ENCODE results near the gene PTPA. TPM values are rescaled to one million over a fixed set of nuclear protein-coding genes. Genes with fewer than 3 reads are reported as not detected.

PTPA gene
- total RNA-seq, 4 donors from 2014 or later, result 58.7 to 100 (median 71.6) TPM

DNA sequence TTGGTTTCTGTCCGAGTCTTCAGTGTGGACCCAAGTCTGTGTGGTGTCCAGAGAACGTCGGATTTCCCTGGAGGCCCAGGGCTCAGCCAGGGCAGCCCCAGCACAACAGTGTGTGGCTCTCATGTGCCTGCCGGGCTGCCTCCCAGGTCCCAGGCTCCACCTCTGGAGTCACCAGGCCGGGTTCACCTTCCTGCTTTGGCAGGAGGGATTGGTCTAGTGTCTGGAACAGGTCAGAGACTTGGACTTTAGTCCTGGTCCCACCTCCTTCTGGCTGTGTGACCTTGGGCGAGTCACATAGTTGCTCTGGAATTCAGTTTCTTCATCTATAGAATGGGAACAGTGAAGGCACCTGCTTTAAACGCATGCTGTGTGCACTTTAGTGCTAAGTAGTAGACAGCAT lies 27.1 kb upstream of the PTPA start:
- no peaks in the 10 kb centered on the region for H3K27me3 ChIP-seq
- H3K9me3 ChIP-seq, result no peaks in the 10 kb centered on the region
- peaks cover 0 to 31% (median 10%) of the 10 kb centered on the region in 3 donors for H3K4me1 ChIP-seq
- 100% methylated on average over 2 of the region's 7 CpGs; no CpG with 5 or more reads in 1 of the 2 donors for WGBS, 2 donors (ENCODE audit: low coverage in 1 of 2)
- ATAC-seq, result no peak
- H3K4me3 ChIP-seq, result no peak overlapping the region
- TF ChIP-seq POLR2AphosphoS5 (IDR thresholded peaks at IDR 0.05) (no peak), EP300 (IDR thresholded peaks at IDR 0.05) (no peak), POLR2A (IDR thresholded peaks at IDR 0.05) (no peak)
- TF ChIP-seq, protein P1, sequence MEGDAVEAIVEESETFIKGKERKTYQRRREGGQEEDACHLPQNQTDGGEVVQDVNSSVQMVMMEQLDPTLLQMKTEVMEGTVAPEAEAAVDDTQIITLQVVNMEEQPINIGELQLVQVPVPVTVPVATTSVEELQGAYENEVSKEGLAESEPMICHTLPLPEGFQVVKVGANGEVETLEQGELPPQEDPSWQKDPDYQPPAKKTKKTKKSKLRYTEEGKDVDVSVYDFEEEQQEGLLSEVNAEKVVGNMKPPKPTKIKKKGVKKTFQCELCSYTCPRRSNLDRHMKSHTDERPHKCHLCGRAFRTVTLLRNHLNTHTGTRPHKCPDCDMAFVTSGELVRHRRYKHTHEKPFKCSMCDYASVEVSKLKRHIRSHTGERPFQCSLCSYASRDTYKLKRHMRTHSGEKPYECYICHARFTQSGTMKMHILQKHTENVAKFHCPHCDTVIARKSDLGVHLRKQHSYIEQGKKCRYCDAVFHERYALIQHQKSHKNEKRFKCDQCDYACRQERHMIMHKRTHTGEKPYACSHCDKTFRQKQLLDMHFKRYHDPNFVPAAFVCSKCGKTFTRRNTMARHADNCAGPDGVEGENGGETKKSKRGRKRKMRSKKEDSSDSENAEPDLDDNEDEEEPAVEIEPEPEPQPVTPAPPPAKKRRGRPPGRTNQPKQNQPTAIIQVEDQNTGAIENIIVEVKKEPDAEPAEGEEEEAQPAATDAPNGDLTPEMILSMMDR (IDR thresholded peaks at IDR 0.05), result no peak
- peaks cover 0 to 47% of the 10 kb centered on the region in 2 donors for H3K36me3 ChIP-seq
- H3K27ac ChIP-seq, result no peak overlapping the region

DNA sequence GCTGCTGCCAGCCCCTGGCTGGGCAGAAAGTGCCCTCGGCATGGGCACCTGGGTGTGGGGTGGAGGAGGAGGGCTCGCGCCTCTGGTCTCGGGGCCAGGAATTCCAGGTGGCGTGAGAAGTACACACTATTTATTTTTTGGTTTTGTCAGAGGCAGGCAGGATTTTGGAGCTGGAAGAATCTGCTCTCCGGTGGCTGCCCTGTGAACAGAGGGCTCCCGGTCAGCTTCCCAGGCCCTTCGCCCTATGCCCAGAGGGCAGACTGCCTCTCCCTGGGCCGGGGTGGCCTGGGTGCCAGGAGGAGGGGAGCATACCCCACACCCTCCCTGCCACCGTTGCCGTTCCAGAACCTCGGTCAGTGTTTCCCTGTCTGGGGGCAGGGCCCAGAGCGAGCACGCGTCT lies 22.0 kb upstream of the PTPA start:
- WGBS, 2 donors (ENCODE audit: low coverage in 1 of 2), result 87% methylated on average over 13 of the region's 15 CpGs; no CpG with 5 or more reads in 1 of the 2 donors
- H3K27ac ChIP-seq, result no peak overlapping the region
- TF ChIP-seq POLR2AphosphoS5 (IDR thresholded peaks at IDR 0.05), result no peak
- TF ChIP-seq, protein P1 (IDR thresholded peaks at IDR 0.05), result no peak
- TF ChIP-seq POLR2A (IDR thresholded peaks at IDR 0.05), result no peak
- no peak for TF ChIP-seq EP300 (IDR thresholded peaks at IDR 0.05)
- H3K36me3 ChIP-seq, result peaks cover 0 to 66% of the 10 kb centered on the region in 2 donors
- H3K9me3 ChIP-seq, result no peaks in the 10 kb centered on the region
- no peak overlapping the region for H3K4me3 ChIP-seq
- no peaks in the 10 kb centered on the region for H3K4me1 ChIP-seq
- ATAC-seq, result no peak
- H3K27me3 ChIP-seq, result no peaks in the 10 kb centered on the region

DNA sequence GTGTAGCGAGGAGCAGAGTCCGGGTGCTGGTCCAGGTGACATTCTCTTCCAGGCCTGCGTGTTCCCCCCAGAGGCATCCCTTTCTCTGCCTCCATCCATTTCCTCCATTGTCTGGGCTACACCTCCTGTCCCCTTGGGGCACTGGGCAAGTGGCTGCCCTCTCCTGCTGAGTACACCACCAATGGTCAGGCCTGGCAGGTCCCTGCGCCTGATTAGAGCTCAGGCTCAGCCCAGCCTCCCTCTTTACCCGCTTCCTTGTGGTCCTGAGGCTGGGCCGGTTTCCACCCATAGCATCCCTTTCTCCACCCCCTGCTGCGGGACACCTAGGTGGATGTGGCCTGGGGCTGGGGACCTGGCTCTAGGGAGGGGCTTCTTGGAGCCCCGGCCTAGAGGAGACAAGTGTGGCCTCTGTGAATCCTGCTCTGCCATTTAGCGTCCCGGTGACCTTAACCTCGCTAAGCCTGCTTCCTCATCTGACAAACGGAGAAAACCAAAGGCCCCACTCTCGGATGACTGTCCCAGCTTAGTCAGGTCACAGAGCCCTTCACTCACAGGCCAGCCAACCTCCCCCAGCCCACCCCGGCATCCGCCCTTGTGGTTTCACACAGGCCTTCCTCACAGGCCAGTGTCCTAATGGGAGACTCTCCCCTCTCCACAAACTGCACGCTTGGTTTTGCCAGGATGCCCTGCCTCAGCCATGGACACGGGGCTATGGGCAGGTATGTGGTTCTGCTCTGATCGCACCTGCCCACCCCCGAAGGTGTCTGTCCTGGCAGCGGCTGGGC lies 17.4 kb upstream of the PTPA start:
- no peak for ATAC-seq
- 77 to 80% methylated on average over 1 to 6 of the region's 20 CpGs for WGBS, 2 donors (ENCODE audit: low coverage in 1 of 2)
- TF ChIP-seq, protein P1 (IDR thresholded peaks at IDR 0.05), result no peak
- no peak for TF ChIP-seq EP300 (IDR thresholded peaks at IDR 0.05)
- no peak for TF ChIP-seq POLR2AphosphoS5 (IDR thresholded peaks at IDR 0.05)
- TF ChIP-seq POLR2A (IDR thresholded peaks at IDR 0.05), result no peak
- Histone ChIP-seq H3K4me3 (no peak overlapping the region), H3K27ac (no peak overlapping the region), H3K27me3 (no peaks in the 10 kb centered on the region), H3K9me3 (no peaks in the 10 kb centered on the region), H3K36me3 (peaks cover 0 to 67% of the 10 kb centered on the region in 2 donors), H3K4me1 (no peaks in the 10 kb centered on the region)

DNA sequence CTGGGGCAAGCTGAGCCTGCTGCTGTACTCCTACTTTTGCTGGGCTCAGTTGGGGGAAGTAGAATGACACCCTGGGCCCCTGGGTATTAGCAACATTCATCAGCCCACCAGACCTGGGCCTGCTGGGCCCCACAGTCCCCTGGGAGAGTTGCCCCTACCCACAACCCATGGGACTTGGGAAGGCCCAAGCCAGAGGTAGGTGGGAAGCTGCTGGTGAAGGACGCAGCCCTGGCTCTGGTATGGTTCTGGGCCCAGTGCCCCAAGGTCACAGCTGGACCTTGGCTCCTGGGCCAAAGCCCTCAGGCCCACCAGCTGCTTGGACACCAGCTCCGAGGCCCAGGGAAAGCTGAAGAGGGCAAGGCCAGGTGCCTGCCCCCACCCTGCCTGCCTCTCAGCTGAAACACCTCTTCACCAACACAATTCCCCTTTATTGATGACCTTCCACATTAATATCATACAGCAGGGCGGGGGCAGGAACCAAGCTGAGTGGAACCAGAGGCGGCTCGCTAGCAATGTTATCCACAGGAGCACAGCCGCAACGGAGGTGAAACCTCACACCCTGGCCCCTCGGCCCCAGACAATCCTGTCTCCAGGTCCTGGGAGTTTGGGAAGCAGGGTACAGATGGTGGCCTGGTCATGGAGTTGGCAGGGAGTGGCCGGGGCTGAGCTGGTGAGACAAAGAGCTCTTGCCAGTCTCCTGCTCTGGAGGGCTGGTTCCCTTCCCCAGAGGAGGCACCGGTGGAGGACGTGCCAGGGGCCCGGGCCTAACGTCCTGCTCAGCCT lies 16.6 kb upstream of the PTPA start:
- H3K4me3 ChIP-seq, result no peak overlapping the region
- H3K36me3 ChIP-seq, result peaks cover 0 to 61% of the 10 kb centered on the region in 2 donors
- TF ChIP-seq POLR2A (IDR thresholded peaks at IDR 0.05) (no peak), EP300 (IDR thresholded peaks at IDR 0.05) (no peak), POLR2AphosphoS5 (IDR thresholded peaks at IDR 0.05) (no peak)
- TF ChIP-seq, protein P1 (IDR thresholded peaks at IDR 0.05), result no peak
- H3K27me3 ChIP-seq, result no peaks in the 10 kb centered on the region
- no peak for ATAC-seq
- H3K4me1 ChIP-seq, result no peaks in the 10 kb centered on the region
- H3K9me3 ChIP-seq, result no peaks in the 10 kb centered on the region
- no peak overlapping the region for H3K27ac ChIP-seq
- WGBS, 2 donors (ENCODE audit: low coverage in 1 of 2), result 89% methylated on average over 3 of the region's 13 CpGs; no CpG with 5 or more reads in 1 of the 2 donors
